Renal pelvis (tissue), 4 donors: Measurements from ENCODE around the gene TTC27. TPM values are rescaled to one million over a fixed set of nuclear protein-coding genes. Genes with fewer than 3 reads are reported as not detected.
A peak's percentile ranks its signal among the peaks of the same experiment; 100 is the strongest.
"Not testable (repeated sequence)": the region's sequence is repeated elsewhere in the genome, so short reads cannot be mapped to it uniquely, and the experiment has no call there.

ENCODE experiments used
- DNase-seq: peaks from one replicate; pipeline ENCODE4 v3.0.0-alpha.2; 2013
- polyA plus RNA-seq, 3 donors: library from polyadenylated mRNA; unstranded; fragments of 120-200 nt; gene quantifications; one replicate each; pipeline ENCODE4 v1.2.1, GENCODE V29; 2013; ENCODE audit not compliant: insufficient read length in 3 of 3

Gene TTC27
- polyA plus RNA-seq, 3 donors, result 20.6 to 25.6 (median 22.9) TPM

GRCh38 chr2:32805104-32806095, 177.6 kb downstream of the TTC27 start:
- no peak for DNase-seq

GRCh38 chr2:32806857-32807256, 179.0 kb downstream of the TTC27 start:
- DNase-seq, result no peak

- DNase-seq, result no peak
These were observed 179.8 kb downstream of the TTC27 start for GRCh38 chr2:32807662-32808061.

GRCh38 chr2:32810909-32811495, 183.2 kb downstream of the TTC27 start:
- DNase-seq, result no peak

DNA sequence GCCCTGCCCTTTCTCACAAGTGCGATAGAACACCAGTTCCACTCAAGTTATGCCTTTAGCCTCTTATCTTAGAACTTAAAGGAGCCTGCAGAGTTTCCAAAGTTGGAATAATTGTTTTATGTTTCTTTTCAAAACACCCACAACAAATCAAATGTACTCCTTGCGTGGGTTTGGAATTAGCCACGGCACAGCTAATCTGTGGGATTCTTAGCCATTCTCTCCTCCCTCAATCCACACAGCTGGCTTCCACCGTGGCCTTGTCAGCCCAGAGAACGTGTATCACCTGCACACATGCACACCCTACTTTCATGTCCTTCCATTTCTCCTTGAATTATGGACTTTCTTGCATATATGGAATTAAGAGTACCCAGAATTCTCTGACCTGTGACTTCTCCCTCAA, 183.8 kb downstream of the TTC27 start:
- DNase-seq, result no peak

- DNase-seq, result no peak
These were observed 184.5 kb downstream of the TTC27 start for GRCh38 chr2:32812316-32812715.

DNA sequence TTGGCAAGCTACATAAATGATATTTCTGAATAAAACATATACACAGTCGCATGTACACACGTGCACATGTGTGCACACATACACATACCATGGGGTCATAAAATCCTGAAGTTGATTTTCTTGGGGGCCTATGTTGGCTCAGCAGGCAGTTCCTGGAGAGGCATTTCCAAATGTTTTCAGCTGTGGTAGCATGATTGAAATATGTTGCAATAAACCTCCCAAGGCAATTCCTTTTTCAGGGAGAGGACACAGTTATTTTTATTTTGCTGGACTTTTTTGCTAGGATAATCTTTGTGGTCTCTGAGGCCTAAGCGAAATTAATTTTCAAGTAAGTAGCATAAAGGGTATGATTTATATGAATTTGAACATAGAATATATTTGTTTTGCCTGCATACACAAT, 192.2 kb downstream of the TTC27 start:
- no peak for DNase-seq

DNA sequence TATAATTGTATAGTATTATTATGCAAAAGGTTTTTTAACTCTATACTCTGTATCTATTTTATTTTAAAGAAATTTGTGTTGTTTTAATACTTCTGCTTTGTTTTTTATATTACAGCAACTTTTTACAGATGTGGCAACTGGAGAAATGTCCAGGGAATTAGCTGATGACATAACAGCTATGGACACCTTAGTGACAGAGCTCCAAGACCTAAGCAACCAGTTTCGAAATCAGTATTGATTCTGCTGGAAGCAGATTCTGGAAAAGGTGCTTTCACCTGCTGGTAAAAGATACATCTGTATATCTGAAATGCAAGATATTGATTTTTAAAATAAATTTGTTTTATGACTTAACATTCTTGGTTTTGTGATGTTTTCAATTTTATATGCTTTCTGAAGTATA, 192.9 kb downstream of the TTC27 start:
- no peak for DNase-seq

- DNase-seq, result no peak
These were observed 196.4 kb downstream of the TTC27 start for GRCh38 chr2:32824070-32824809.

DNA sequence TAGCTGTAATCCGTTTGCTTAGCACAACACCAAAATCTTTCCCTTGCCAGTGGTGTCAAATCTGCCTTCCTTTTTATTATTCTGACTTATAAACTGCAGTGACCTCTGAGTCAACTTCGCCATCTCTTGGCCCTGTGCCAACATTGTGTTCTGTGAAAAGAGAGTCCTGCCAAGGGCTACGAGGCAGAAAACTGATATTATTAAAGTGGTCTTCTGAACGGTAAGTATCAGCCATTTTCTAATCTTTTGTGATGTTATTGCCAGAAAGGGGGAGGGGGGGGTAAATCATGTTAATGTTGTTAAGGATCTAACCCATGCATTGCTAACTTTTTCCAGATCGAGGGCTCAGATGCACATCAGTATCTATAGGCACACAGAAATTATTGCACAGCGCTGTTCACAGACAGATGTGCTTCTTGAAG, 197.5 kb downstream of the TTC27 start:
- DNase-seq, result peak; percentile 23

- DNase-seq, result no peak
These were observed 202.3 kb downstream of the TTC27 start for GRCh38 chr2:32830196-32830595.

- DNase-seq, result peak; percentile 77
These were observed 205.0 kb downstream of the TTC27 start for GRCh38 chr2:32832821-32833220.

DNA sequence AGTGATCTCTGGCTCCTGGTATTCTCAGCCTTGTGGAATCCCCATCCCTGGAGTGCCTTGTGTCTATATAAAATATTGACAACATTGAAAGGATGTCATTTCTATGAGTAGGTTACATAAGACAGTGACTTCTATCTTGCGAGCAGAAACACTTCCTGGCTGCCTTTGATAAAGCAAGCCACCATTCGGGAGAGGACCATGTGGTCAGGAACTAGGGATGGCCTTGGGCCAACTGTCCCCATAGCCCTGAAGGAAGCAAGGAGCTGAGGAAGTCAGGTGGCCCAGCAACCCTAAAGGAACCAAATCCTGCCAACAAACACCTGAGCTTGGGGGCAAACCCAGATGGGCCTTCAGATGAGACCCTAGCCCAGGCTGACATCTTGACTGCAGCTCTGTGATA, 205.9 kb downstream of the TTC27 start:
- DNase-seq, result no peak

DNA sequence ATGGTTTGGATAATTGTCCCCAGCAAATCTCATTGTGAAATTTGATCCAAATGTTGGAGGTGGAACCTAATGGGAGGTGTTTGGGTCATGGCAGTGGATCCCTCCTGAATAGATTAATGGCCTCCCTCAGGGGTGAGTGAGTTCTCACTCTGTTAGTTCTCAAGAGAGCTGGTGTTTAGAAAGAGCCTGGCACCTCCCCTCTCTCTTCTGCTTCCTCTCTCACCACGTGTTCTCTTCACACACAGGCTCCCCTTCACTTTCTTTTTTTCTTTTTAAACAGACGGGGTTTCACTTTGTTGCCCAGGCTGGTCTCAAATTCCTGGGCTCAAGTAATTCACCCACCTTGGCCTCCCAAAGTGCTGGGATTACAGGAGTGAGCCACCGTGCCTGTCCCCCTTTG, 207.3 kb downstream of the TTC27 start:
- DNase-seq, result no peak

DNA sequence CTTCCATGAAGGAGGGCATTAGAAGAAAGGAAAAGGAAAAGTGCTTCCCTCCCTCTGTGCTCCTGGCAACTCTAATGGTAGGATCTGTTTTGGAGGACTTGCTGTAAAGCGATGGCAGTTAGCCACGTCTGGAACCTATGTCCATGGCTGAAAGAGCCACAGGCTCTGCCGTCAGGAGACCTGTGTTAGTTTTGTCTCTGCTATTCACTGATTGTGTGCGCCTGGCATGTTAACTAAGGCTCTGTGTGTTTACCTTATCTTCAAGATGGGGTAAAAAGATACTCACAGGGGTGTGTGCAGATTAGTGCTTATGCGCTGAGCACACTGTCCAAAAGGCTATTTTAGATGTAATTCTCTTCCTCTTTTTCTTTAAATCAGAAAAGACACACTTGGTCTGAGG, 209.1 kb downstream of the TTC27 start:
- DNase-seq, result no peak

DNA sequence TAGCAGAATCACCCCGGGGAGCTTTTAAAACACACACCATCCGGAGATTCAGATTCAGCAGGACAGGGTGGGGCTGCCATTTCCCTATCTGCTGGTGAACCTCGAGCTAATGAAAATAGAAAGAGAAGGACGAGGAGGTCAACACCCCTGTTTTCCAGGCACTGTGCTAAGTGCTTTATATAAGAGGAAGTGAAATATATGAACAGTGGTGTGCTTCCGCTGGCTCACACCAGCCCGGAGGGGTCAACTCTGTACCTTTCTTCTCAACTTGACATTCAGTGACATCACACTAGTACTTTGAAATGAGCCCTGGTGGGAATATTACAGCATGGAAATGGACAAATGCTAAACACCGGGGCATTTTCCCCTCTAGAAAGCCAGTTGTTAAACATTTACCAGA, 210.6 kb downstream of the TTC27 start:
- DNase-seq, result no peak

- DNase-seq, result no peak
These were observed 211.1 kb downstream of the TTC27 start for GRCh38 chr2:32838949-32839348.

GRCh38 chr2:32841931-32842898, 214.4 kb downstream of the TTC27 start:
- DNase-seq, result no peak

GRCh38 chr2:32843699-32844098, 215.8 kb downstream of the TTC27 start:
- no peak for DNase-seq

- no peak for DNase-seq
These were observed 216.4 kb downstream of the TTC27 start for GRCh38 chr2:32844253-32844652.

DNA sequence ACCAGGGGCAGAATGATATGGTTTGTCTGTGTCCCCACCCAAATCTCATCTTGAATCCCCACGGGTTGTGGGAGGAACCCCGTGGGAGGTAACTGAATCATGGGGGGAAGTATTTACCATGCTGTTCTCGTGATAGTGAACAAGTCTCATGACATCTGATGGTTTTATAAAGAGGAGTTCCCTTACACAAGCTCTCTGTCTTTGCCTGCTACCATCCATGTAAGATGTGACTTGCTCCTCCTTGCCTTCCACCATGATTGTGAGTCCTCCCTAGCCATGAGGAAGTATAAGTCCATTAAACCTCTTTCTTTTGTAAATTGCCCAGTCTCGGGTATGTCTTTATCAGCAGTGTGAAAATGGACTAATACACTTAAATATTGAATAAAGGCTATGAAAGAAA, 218.4 kb downstream of the TTC27 start:
- not testable (repeated sequence) for DNase-seq
